GM19351 (cell line): ENCODE measurements around the gene SMYD3.
"Not testable (repeated sequence)": the region's sequence is repeated elsewhere in the genome, so short reads cannot be mapped to it uniquely, and the experiment has no call there.

Experiments
- ATAC-seq: cut with Tn5 transposase; IDR thresholded peaks from one replicate; pipeline ENCODE4 v1.9.1; 2021; ENCODE audit warnings: mild to moderate bottlenecking, moderate library complexity; ENCODE audit not compliant: unreplicated experiment

The SMYD3 gene

GRCh38 chr1:246364415-246364941 lies 142.6 kb downstream of the SMYD3 start:
- peak; percentile 91 for ATAC-seq

GRCh38 chr1:246357014-246357598 lies 150.0 kb downstream of the SMYD3 start:
- ATAC-seq, result not testable (repeated sequence)

DNA sequence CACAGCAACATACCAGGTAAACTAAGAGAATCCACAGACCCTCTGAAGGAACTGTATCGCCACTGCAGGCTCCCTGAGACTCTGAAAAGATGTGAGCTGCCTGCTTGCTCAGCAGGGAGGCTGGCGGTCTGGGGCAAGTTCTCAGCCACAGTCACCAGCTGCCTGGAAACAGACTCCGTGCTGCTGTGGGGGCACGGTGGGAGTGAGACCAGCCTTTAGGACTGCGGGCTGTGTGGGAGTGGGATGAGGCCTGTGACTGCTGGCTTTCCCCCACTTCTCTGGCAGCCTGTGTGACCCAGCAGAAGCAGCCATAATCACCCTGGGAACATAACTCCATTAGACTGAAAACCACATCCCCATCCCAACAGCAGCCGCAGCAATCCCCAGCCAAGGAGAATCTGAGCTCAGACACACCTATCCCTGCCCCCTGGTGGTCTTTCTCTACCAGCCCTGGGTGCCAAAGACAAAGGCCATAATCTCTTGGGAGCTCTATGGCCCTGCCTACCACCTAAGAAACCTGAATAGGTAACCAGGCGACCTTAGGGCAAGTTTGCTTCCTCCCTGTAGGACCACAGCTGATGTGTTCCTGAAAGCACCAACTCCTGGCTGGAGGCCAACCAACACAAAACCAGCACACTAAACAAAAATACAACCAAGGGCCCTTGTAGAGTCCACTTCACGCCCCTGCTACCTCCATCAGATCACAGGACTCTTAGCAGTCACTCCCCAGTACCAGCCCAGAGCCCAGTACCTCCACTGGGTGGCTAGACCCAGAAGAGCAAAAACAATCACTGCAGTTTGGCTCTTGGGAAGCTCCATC lies 151.5 kb downstream of the SMYD3 start:
- no peak for ATAC-seq

GRCh38 chr1:246351721-246352120 lies 155.4 kb downstream of the SMYD3 start:
- ATAC-seq, result no peak

DNA sequence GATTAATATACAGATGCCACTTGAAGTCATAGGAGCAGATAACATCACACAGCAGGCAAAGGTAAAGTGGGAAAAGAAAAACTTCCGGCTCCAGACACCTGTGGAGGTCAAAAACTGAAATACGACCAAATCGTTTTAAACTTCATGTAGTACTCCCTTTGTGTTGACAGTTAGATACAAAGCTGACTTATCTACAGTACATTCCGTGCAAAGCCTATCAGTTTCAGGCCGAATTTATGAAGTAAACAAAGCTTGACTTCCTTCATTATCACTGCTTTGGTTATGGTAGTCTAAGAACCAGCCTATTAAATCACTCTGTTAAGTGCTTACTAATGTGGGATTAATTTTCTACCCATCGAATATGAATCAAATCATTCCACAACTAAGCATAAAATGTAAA lies 156.3 kb downstream of the SMYD3 start:
- ATAC-seq, result no peak

DNA sequence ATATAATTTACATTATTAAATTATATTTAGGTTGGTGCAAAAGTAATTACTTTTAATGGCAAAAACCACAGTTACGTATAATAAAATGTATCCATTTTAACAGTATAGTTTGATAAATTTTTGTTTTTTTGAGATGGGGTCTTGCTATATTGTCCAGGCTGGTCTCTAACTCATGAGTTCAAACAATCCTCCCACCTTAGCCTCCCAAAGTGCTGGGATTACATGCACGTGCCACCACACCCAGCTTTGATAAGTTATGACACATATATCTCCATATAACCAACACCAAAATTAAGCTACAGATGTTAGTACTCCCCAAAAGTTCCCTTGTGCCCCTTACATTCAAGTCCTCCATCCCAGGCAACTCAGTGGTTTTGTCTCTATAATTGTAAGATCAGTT lies 163.1 kb downstream of the SMYD3 start:
- ATAC-seq, result no peak

GRCh38 chr1:246343251-246343650 lies 163.8 kb downstream of the SMYD3 start:
- no peak for ATAC-seq

GRCh38 chr1:246338546-246338945 lies 168.5 kb downstream of the SMYD3 start:
- ATAC-seq, result no peak

DNA sequence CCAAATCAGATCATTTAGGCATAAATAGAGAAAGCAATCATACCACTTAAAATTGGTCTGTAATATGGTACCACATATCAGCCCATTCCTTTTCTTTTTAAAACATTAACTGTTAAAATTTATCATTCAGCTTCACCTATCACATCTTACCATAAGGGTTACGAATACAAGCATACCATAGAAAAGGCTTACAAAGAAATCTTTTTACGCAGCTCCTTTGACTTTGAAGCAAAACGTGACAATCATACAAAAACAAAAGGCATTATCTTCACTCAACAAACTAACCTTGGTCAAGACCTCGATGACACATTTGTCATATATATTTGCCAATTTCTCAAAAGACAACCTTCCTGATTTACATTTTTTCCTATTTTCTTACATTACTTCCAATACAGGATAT lies 169.0 kb downstream of the SMYD3 start:
- no peak for ATAC-seq

- ATAC-seq, result no peak
These were observed 171.9 kb downstream of the SMYD3 start for GRCh38 chr1:246335151-246335550.

- ATAC-seq, result no peak
These were observed 173.2 kb downstream of the SMYD3 start for GRCh38 chr1:246333855-246334254.

DNA sequence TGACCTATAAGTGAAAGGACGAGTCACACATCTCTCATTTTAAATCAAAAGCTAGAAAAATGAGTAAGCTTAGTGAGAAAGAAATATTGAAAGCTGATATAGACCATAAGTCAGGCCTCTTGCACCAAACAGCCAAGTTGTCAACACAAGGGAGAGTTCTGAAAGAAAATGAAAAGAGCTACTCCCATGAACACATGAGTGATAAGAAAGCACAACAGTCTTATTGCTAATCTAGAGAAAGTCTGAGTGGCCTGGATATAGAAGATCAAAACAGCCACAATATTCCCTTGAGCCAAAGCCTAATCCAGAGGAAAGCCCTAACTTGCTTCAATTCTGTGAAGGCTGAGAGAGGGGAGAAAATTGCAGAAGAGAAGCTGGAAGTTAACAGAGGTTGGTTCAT lies 175.0 kb downstream of the SMYD3 start:
- no peak for ATAC-seq

- peak; percentile 99 for ATAC-seq
These were observed 177.2 kb downstream of the SMYD3 start for GRCh38 chr1:246329900-246330299.

DNA sequence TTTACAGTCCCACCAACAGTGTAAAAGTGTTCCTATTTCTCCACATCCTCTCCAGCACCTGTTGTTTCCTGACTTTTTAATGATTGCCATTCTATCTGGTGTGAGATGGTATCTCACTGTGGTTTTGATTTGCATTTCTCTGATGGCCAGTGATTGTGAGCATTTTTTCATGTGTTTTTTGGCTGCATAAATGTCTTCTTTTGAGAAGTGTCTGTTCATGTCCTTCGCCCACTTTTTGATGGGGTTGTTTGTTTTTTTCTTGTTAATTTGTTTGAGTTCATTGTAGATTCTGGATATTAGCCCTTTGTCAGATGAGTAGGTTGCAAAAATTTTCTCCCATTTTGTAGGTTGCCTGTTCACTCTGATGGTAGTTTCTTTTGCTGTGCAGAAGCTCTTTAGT lies 177.8 kb downstream of the SMYD3 start:
- not testable (repeated sequence) for ATAC-seq

DNA sequence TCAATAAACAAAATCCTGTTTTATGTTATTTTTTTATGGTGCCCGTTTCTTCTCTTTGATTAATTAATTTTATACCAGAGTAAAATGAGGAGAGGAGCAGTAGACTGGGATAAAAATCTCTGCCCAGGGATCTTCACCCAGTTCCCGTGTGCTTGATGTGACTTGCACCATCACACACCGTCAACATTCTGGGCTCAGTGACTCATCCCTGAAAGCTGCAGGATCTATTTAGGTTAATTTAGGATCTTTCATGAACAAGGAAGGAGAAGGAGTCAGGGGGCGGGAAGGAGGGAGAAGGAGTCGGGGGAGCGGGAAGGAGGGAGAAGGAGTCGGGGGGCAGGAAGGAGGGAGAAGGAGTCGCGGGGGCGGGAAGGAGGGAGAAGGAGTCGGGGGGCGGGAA lies 182.4 kb downstream of the SMYD3 start:
- ATAC-seq, result no peak

DNA sequence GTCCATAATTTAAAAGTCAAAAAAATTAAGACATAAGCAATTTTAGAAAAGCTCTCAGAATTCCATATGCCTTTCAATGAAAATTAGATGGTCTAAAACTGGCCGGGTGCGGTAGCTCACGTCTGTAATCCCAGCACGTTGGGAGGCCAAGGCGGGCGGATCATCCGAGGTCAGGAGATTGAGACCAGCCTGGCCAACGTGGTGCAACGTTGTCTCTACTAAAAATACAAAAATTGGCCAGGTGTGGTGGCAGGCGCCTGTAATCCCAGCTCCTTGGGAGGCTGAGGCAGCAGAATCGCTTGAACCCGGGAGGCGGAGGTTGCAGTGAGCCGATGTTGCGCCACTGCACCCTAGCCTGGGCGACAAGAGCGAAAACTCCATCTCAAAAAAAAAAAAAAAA lies 183.0 kb downstream of the SMYD3 start:
- not testable (repeated sequence) for ATAC-seq

- no peak for ATAC-seq
These were observed 186.8 kb downstream of the SMYD3 start for GRCh38 chr1:246320286-246320685.

- ATAC-seq, result no peak
These were observed 187.9 kb downstream of the SMYD3 start for GRCh38 chr1:246319083-246319714.

DNA sequence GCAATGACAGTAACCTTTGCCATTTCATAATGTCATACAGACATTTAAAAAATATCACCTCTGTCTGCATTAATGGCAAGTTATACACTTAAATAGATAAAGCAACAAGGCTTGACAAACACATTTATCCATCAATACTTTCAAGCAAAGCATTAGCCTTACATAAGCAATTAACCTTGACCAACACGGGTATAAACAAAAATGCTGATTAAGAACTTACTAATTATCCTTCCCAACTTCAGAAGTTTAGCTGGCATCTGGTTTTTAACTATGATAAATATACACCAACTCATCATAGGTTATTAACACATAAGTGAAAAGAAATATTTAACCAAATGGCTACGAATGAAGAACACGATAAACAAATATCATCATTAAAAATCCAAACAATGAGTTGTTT lies 188.5 kb downstream of the SMYD3 start:
- no peak for ATAC-seq

DNA sequence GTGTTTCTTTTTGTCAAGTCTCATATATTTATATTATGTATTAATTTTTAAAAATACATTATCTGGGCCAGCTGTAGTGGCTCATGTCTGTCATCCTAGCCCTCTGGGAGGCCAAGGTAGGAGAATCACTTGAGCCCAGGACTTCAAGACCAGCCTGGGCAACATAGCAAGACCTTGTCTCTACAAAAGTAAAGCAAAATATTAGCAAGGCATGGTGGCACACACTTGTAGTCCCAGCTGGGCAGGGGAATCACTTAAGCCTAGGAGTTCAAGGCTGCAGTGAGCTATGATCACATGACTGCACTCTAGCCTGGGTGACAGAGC lies 189.1 kb downstream of the SMYD3 start:
- ATAC-seq, result no peak

DNA sequence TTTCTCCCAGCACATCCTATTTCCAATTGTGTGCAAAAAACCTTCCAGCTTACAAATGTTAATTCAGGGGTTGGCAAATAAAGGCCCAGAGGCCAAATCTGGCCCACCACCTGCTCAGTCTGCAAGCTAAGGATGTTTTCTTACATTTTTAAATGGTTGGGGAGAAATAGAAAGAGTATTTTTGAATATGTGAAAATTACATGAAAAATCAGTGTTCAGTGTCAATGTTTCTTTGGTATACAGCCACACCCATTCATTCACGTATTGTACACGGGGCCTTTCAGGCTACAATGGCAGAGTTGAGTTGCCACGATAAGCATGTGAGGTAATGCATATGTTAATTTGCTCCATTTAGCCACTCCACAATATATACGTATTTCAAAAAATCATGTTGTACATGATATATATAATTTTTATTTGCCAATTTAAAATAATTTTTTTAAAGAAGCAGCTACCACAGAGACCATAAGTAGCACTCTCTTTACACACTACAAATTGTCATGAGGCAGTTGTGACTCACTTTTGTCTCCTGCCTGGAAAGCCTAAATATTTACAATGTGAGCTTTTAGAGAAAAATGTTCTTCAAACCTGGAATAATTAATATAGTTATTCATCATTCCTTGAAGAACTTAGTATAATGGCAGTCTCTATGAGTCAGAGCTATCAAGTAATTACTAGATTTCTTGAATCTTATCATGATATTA lies 189.6 kb downstream of the SMYD3 start:
- ATAC-seq, result no peak
